Tibial nerve (tissue), 4 donors: Measurements from ENCODE around the gene RGS9.

Experiments used
- EP300 ChIP-seq, 2 donors: sonication (generic); formaldehyde crosslinking; IDR thresholded peaks; one replicate each; pipeline ENCODE4 v1.6.1; 2017; ENCODE audit warnings: antibody characterized with exemption in 2 of 2, mild to moderate bottlenecking in 1 of 2
- POLR2A ChIP-seq, 2 donors: fragments of 450-650 bp; IDR thresholded peaks; one replicate each; pipeline ENCODE4 v1.6.1; 2017; ENCODE audit warnings: antibody characterized with exemption in 2 of 2, mild to moderate bottlenecking in 2 of 2, moderate library complexity in 2 of 2
- TF ChIP-seq, protein P1 (sequence below), 5 experiments: fragments of 200-600 bp in 3 of 5; fragments of 450-650 bp in 2 of 5; sonication (generic) in 3 of 5; IDR thresholded peaks; one replicate each; pipeline ENCODE4 v1.5.1; 2016 to 2019; ENCODE audit warnings: antibody characterized with exemption in 5 of 5, mild to moderate bottlenecking in 3 of 5, moderate library complexity in 2 of 5

DNA sequence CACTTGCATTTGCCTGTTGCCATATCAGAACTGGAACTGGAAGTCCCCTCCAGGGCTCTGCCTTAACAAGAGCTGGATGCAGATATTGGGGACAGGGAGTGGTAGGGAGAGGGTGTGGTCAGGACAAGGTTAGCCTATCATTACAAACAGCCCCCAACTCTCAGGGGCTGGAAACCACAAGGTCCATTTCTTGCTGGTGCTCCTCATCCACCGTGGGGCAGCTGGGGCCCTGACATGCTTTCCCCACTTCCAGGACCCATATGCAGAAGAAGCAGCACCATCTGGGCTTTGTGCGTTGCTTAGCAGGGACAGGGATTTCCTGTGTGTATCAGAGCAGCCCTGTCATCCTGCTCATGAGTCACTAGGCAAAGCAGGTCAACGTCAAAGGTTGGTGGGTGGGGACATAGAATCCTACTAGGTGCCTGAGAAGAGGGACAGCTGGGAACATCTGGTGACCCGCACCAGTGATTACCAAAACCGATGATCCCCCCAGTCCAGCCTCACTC lies 26.9 kb downstream of the RGS9 start:
- TF ChIP-seq, protein P1, sequence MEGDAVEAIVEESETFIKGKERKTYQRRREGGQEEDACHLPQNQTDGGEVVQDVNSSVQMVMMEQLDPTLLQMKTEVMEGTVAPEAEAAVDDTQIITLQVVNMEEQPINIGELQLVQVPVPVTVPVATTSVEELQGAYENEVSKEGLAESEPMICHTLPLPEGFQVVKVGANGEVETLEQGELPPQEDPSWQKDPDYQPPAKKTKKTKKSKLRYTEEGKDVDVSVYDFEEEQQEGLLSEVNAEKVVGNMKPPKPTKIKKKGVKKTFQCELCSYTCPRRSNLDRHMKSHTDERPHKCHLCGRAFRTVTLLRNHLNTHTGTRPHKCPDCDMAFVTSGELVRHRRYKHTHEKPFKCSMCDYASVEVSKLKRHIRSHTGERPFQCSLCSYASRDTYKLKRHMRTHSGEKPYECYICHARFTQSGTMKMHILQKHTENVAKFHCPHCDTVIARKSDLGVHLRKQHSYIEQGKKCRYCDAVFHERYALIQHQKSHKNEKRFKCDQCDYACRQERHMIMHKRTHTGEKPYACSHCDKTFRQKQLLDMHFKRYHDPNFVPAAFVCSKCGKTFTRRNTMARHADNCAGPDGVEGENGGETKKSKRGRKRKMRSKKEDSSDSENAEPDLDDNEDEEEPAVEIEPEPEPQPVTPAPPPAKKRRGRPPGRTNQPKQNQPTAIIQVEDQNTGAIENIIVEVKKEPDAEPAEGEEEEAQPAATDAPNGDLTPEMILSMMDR (IDR thresholded peaks at IDR 0.05), result no peak
- TF ChIP-seq EP300 (IDR thresholded peaks at IDR 0.05) (no peak), POLR2A (IDR thresholded peaks at IDR 0.05) (no peak)
